OCI-LY7 (cell line): ENCODE measurements around the gene TEX14.

ENCODE experiments used
- EZH2phosphoT487 ChIP-seq: fragments of 200-600 bp; sonication (generic); IDR thresholded peaks from 2 replicates; pipeline ENCODE4 v1.6.1; 2018; ENCODE audit warnings: low read depth, borderline replicate concordance, mild to moderate bottlenecking, mixed run types, antibody characterized with exemption, low read length, moderate library complexity, mixed read lengths
- TF ChIP-seq, protein P1 (sequence below): fragments of 200-600 bp; sonication (generic); conservative IDR thresholded peaks from 2 replicates; pipeline ENCODE4 v1.5.1; 2014; ENCODE audit warnings: mild to moderate bottlenecking, antibody characterized with exemption, low read length, moderate library complexity, mixed read lengths

DNA sequence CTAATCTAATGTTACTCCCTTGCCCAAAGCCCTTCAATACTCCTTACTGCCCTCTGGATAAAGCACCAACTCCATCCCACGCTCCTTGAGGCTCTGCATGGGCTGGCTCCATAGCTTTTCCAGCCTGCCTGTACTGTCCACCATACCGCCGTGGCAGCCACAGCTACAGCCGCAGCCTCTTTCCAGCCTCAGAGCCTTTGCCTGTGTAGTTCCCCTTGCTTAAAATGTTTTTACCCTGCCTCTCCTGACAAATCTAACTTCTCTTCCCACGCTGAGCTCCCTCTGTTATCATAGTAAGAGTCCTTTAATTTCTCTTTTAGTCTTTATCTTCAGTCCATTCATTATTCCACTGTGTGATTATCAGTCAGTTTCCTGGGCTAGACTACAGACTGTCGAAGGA, 22.0 kb downstream of the TEX14 start:
- TF ChIP-seq, protein P1, sequence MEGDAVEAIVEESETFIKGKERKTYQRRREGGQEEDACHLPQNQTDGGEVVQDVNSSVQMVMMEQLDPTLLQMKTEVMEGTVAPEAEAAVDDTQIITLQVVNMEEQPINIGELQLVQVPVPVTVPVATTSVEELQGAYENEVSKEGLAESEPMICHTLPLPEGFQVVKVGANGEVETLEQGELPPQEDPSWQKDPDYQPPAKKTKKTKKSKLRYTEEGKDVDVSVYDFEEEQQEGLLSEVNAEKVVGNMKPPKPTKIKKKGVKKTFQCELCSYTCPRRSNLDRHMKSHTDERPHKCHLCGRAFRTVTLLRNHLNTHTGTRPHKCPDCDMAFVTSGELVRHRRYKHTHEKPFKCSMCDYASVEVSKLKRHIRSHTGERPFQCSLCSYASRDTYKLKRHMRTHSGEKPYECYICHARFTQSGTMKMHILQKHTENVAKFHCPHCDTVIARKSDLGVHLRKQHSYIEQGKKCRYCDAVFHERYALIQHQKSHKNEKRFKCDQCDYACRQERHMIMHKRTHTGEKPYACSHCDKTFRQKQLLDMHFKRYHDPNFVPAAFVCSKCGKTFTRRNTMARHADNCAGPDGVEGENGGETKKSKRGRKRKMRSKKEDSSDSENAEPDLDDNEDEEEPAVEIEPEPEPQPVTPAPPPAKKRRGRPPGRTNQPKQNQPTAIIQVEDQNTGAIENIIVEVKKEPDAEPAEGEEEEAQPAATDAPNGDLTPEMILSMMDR, result no peak
- TF ChIP-seq EZH2phosphoT487, result no peak
